B cell (primary cell): ENCODE results near the gene COX6A2. TPM values are rescaled to one million over a fixed set of nuclear protein-coding genes. Genes with fewer than 3 reads are reported as not detected.
"Not testable (repeated sequence)": the region's sequence is repeated elsewhere in the genome, so short reads cannot be mapped to it uniquely, and the experiment has no call there.

Experiments used
- ATAC-seq: fragments of 200-7000 bp; cut with Tn5 transposase; one replicate; pipeline ENCODE4 v1.10.0; 2021; ENCODE audit warnings: low read depth, mild to moderate bottlenecking, moderate number of reproducible peaks, moderate library complexity
- CTCF ChIA-PET: fragments of 350-600 bp; sonication (Branson Sonifier 250); formaldehyde crosslinking; loops from one replicate; lab custom pipeline; 2021; ENCODE audit warnings: antibody characterized with exemption, inconsistent platforms; lab: Charles Lee
- POLR2A ChIA-PET: fragments of 350-600 bp; sonication (Branson Sonifier 250); formaldehyde crosslinking; loops from one replicate; lab custom pipeline; 2021; ENCODE audit warnings: antibody characterized with exemption; lab: Charles Lee
- DNase-seq: peaks from one replicate; pipeline ENCODE4 v3.0.0; 2013
- H2AFZ ChIP-seq: 2 replicates; pipeline ENCODE4 v1.6.1; 2012; ENCODE audit warnings: mild to moderate bottlenecking, low read depth, low read length; ENCODE audit not compliant: insufficient read depth, poor library complexity, severe bottlenecking
- H3K27ac ChIP-seq, 2 donors: 1 replicate in 1 of 2; 2 replicates in 1 of 2; pipeline ENCODE4 v1.5.1; 2012 to 2013; ENCODE audit warnings: low read length in 2 of 2, mild to moderate bottlenecking in 2 of 2, moderate library complexity in 1 of 2
- H3K27me3 ChIP-seq, 4 experiments: fragments of 200-600 bp in 1 of 4; sonication (generic) in 1 of 4; replicated peaks in 1 of 4; 1 replicate in 2 of 4; 2 replicates in 2 of 4; pipeline versions ENCODE4 v1.6.1 to v1.7.0; 2013 to 2016; ENCODE audit warnings: low read length in 3 of 4, mild to moderate bottlenecking in 2 of 4, mixed read lengths in 1 of 4, moderate library complexity in 1 of 4; ENCODE audit not compliant: insufficient read depth in 4 of 4, control insufficient read depth in 3 of 4; ENCODE audit errors: control extremely low read depth in 1 of 4
- H3K36me3 ChIP-seq, 2 experiments: replicated peaks in 1 of 2; 1 replicate in 1 of 2; 2 replicates in 1 of 2; pipeline versions ENCODE4 v1.6.1 to v1.7.1; 2013; ENCODE audit warnings: low read length in 1 of 2; ENCODE audit not compliant: insufficient read depth in 2 of 2, control insufficient read depth in 1 of 2; ENCODE audit errors: control extremely low read depth in 1 of 2, extremely low read depth in 1 of 2
- H3K4me1 ChIP-seq, 2 donors: fragments of 200-600 bp in 1 of 2; sonication (generic) in 1 of 2; 1 replicate in 1 of 2; 2 replicates in 1 of 2; pipeline versions ENCODE4 v1.5.1 to v1.6.1; 2013 to 2017; ENCODE audit warnings: low read length in 2 of 2; ENCODE audit not compliant: control insufficient read depth in 2 of 2, insufficient read depth in 2 of 2
- H3K4me2 ChIP-seq: replicated peaks from 2 replicates; pipeline ENCODE3; 2012; ENCODE audit warnings: mild to moderate bottlenecking, low read depth, low read length; ENCODE audit not compliant: poor library complexity, severe bottlenecking
- H3K4me3 ChIP-seq, 5 experiments: fragments of 200-600 bp in 1 of 5; sonication (generic) in 1 of 5; 1 replicate in 3 of 5; 2 replicates in 2 of 5; pipeline versions ENCODE4 v1.5.1 to v1.7.0; 2011 to 2016; ENCODE audit warnings: low read length in 4 of 5, mild to moderate bottlenecking in 4 of 5, low read depth in 2 of 5, control low read depth in 1 of 5, moderate library complexity in 1 of 5; ENCODE audit not compliant: insufficient read depth in 1 of 5; ENCODE audit errors: control extremely low read depth in 1 of 5, extremely low read depth in 1 of 5
- H3K79me2 ChIP-seq: fragments of 200-600 bp; sonication (generic); one replicate; pipeline ENCODE4 v1.6.0; 2016; ENCODE audit warnings: low read length; ENCODE audit not compliant: control insufficient read depth, insufficient read depth
- H3K9ac ChIP-seq: fragments of 200-600 bp; sonication (generic); 2 replicates; pipeline ENCODE4 v1.6.1; 2017; ENCODE audit warnings: mild to moderate bottlenecking, low read length, moderate library complexity
- H3K9me3 ChIP-seq, 3 donors: one replicate each; pipeline versions ENCODE4 v1.6.1 to v1.7.1; 2013; ENCODE audit warnings: low read length in 2 of 3; ENCODE audit not compliant: control insufficient read depth in 2 of 3, insufficient read depth in 1 of 3; ENCODE audit errors: control extremely low read depth in 1 of 3
- H4K20me1 ChIP-seq: 2 replicates; pipeline ENCODE4 v1.6.0; 2012; ENCODE audit warnings: mild to moderate bottlenecking, low read length; ENCODE audit not compliant: insufficient read depth, control insufficient read depth, poor library complexity, severe bottlenecking
- H3K27ac Mint-ChIP-seq: one replicate; pipeline ENCODE4 v1.8.0; 2021; ENCODE audit warnings: mixed read lengths
- H3K27me3 Mint-ChIP-seq: one replicate; pipeline ENCODE4 v1.8.0; 2021; ENCODE audit warnings: mixed read lengths
- H3K4me1 Mint-ChIP-seq: one replicate; pipeline ENCODE4 v1.8.0; 2021; ENCODE audit warnings: mixed read lengths
- H3K4me3 Mint-ChIP-seq: one replicate; pipeline ENCODE4 v1.8.0; 2021; ENCODE audit warnings: mixed read lengths
- H3K9me3 Mint-ChIP-seq: one replicate; pipeline ENCODE4 v1.8.0; 2022; ENCODE audit warnings: mixed read lengths; ENCODE audit not compliant: insufficient read depth
- EZH2 ChIP-seq: IDR thresholded peaks from 2 replicates; pipeline ENCODE4 v1.6.1; 2012; ENCODE audit warnings: borderline replicate concordance, low read depth, mild to moderate bottlenecking, moderate library complexity, low read length; ENCODE audit not compliant: insufficient read depth, poor library complexity, severe bottlenecking
- WGBS: methylation state at CpG from one replicate; pipeline ENCODE4 v1.1.5; 2013; ENCODE audit warnings: missing lambda C conversion rate; ENCODE audit not compliant: insufficient coverage; 5-methylcytosine and 5-hydroxymethylcytosine counted together
- intact Hi-C: fragments of 100-400 bp; cut with micrococcal nuclease; formaldehyde crosslinking; loops from one replicate; pipeline ENCODE4 v1.10.0; 2022
- polyA plus RNA-seq: library from polyadenylated mRNA; depleted of rRNA; stranded (reverse); fragments of >200 nt; gene quantifications from 2 replicates; pipeline ENCODE4 v1.2.3, GENCODE V29; 2012
- total RNA-seq, 2 donors: library from RNA; stranded (reverse); fragments of 120-200 nt in 1 of 2; gene quantifications; 1 replicate in 1 of 2; 2 replicates in 1 of 2; pipeline versions ENCODE4 v1.2.3 to v1.2.4, GENCODE V29; 2013 to 2022
- TF ChIP-seq, protein P1 (sequence below): fragments of 200-600 bp; IDR thresholded peaks from one replicate; pipeline ENCODE4 v1.8.0; 2022; ENCODE audit warnings: antibody characterized with exemption, mild to moderate bottlenecking

Gene COX6A2
- total and polyA plus RNA-seq, 2 donors (not counting 1 experiment from before 2014, with no cell fraction given): not detected

- Histone ChIP-seq H3K36me3 (no peaks in the 10 kb centered on the region), H4K20me1 (no peaks in the 10 kb centered on the region), H3K4me1 (no peaks in the 10 kb centered on the region), H3K9me3 (peaks cover 0 to 9% (median 0%) of the 10 kb centered on the region in 3 donors), H3K9ac (no peak overlapping the region), H3K4me3 (no peak overlapping the region), H3K4me2 (no peak overlapping the region), H2AFZ (no peak overlapping the region), H3K27ac (no peak overlapping the region), H3K79me2 (no peaks in the 10 kb centered on the region), H3K27me3 (peaks cover 0 to 3% (median 0%) of the 10 kb centered on the region in 4 experiments)
- DNase-seq (no peak), ATAC-seq (no peak)
- Mint-ChIP-seq H3K4me1 (peaks cover 2% of the 10 kb centered on the region), H3K4me3 (no peak overlapping the region), H3K27me3 (peaks cover 26% of the 10 kb centered on the region), H3K27ac (no peak overlapping the region), H3K9me3 (no peaks in the 10 kb centered on the region)
- intact Hi-C loops: no loop called here
- POLR2A ChIA-PET: no interaction called here
- CTCF ChIA-PET: no interaction called here
- WGBS: 83% methylated on average over 2 of the region's 3 CpGs
- TF ChIP-seq, protein P1, sequence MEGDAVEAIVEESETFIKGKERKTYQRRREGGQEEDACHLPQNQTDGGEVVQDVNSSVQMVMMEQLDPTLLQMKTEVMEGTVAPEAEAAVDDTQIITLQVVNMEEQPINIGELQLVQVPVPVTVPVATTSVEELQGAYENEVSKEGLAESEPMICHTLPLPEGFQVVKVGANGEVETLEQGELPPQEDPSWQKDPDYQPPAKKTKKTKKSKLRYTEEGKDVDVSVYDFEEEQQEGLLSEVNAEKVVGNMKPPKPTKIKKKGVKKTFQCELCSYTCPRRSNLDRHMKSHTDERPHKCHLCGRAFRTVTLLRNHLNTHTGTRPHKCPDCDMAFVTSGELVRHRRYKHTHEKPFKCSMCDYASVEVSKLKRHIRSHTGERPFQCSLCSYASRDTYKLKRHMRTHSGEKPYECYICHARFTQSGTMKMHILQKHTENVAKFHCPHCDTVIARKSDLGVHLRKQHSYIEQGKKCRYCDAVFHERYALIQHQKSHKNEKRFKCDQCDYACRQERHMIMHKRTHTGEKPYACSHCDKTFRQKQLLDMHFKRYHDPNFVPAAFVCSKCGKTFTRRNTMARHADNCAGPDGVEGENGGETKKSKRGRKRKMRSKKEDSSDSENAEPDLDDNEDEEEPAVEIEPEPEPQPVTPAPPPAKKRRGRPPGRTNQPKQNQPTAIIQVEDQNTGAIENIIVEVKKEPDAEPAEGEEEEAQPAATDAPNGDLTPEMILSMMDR: no peak
- TF ChIP-seq EZH2: no peak
Measured at GRCh38 chr16:31420037-31420436, 8.1 kb downstream of the COX6A2 start.

- DNase-seq (no peak), ATAC-seq (no peak)
- peaks cover 17% of the 10 kb centered on the region for H3K4me1 Mint-ChIP-seq
- no peaks in the 10 kb centered on the region for H3K79me2 ChIP-seq
- no peaks in the 10 kb centered on the region for H3K9me3 Mint-ChIP-seq
- H3K9me3 ChIP-seq: peaks cover 0 to 9% (median 0%) of the 10 kb centered on the region in 3 donors
- no peak overlapping the region for H3K27ac Mint-ChIP-seq
- POLR2A ChIA-PET: no interaction called here
- TF ChIP-seq, protein P1: no peak
- H3K27me3 Mint-ChIP-seq: peaks cover 21% of the 10 kb centered on the region
- WGBS: 95% methylated on average over 5 of the region's 5 CpGs
- no peak overlapping the region for H3K4me2 ChIP-seq
- no peaks in the 10 kb centered on the region for H3K36me3 ChIP-seq
- H3K4me1 ChIP-seq: peaks cover 0 to 5% of the 10 kb centered on the region in 2 donors
- intact Hi-C loops: no loop called here
- no peak overlapping the region for H3K4me3 ChIP-seq
- CTCF ChIA-PET: no interaction called here
- no peak overlapping the region for H3K4me3 Mint-ChIP-seq
- no peaks in the 10 kb centered on the region for H4K20me1 ChIP-seq
- peaks cover 0 to 3% (median 0%) of the 10 kb centered on the region in 4 experiments for H3K27me3 ChIP-seq
- H2AFZ ChIP-seq: no peak overlapping the region
- H3K9ac ChIP-seq: no peak overlapping the region
- H3K27ac ChIP-seq: no peak overlapping the region
Measured at GRCh38 chr16:31417916-31418315, 10.2 kb downstream of the COX6A2 start.

DNA sequence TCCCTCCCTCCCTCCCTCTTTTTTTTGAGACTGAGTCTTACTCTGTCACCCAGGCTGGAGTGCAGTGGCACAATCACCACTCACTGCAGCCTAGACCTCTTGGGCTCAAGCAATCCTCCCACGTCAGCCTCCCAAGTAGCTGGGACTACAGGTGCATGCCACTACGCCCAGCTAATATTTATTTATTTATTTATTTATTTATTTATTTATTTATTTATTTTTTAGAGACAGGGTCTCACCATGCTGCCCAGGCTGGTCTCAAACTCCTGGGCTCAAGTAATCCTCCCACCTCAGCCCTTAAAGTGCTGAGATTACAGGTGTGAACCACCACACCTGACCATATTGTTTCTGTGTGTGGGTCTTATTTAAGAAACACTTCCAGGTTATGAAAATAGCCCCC, 11.1 kb downstream of the COX6A2 start:
- ATAC-seq, H3K27ac ChIP-seq, H3K9me3 ChIP-seq, intact Hi-C loops, H2AFZ ChIP-seq, H4K20me1 ChIP-seq, H3K27ac Mint-ChIP-seq, DNase-seq, H3K79me2 ChIP-seq, H3K4me2 ChIP-seq, H3K27me3 ChIP-seq, H3K9me3 Mint-ChIP-seq, H3K9ac ChIP-seq, H3K4me3 ChIP-seq, H3K36me3 ChIP-seq, CTCF ChIA-PET, H3K4me3 Mint-ChIP-seq, POLR2A ChIA-PET, H3K4me1 ChIP-seq: not testable (repeated sequence)
- Mint-ChIP-seq H3K27me3 (peaks cover 21% of the 10 kb centered on the region), H3K4me1 (peaks cover 17% of the 10 kb centered on the region)
- no CpG with 5 or more reads among the region's 2 CpGs for WGBS
